HepG2 (cell line): ENCODE measurements around the gene MYO1C. TPM values are rescaled to one million over a fixed set of nuclear protein-coding genes. Genes with fewer than 3 reads are reported as not detected.

Experiments used
- KIAA2018 ChIP-seq: sonication (generic); formaldehyde crosslinking; IDR thresholded peaks from 2 replicates; pipeline ENCODE4 v1.5.0; 2020; ENCODE audit warnings: mild to moderate bottlenecking, missing genetic modification reagents, borderline replicate concordance
- MED13 ChIP-seq: sonication (generic); formaldehyde crosslinking; IDR thresholded peaks from 2 replicates; pipeline ENCODE4 v1.5.0; 2020; ENCODE audit warnings: missing genetic modification reagents
- ZC3H13 ChIP-seq: sonication (generic); formaldehyde crosslinking; IDR thresholded peaks from 2 replicates; pipeline ENCODE4 v1.8.1; 2023; ENCODE audit warnings: mild to moderate bottlenecking, missing genetic modification reagents, moderate library complexity
- ZFP62 ChIP-seq: sonication (generic); formaldehyde crosslinking; IDR thresholded peaks from 2 replicates; pipeline ENCODE4 v1.4.0; 2020; ENCODE audit warnings: missing genetic modification reagents
- ZNF878 ChIP-seq: sonication (generic); formaldehyde crosslinking; IDR thresholded peaks from 2 replicates; pipeline ENCODE4 v1.8.1; 2023; ENCODE audit warnings: mild to moderate bottlenecking, missing genetic modification reagents, moderate library complexity
- polyA plus RNA-seq, 8 experiments: library from polyadenylated mRNA; depleted of rRNA in 3 of 8; stranded (reverse) in 7 of 8; unstranded in 1 of 8; fragments of >200 nt; fragmentation: Illumina TruSeq in 4 of 8; extraction: Trizol in 4 of 8; gene quantifications; 2 replicates each; pipeline versions ENCODE4 v1.2.1 to v1.2.3, GENCODE V29; 2011 to 2016; ENCODE audit warnings: low read depth in 4 of 8, missing spikeins in 1 of 8, mixed read lengths in 1 of 8; ENCODE audit not compliant: insufficient read depth in 1 of 8
- total RNA-seq, 5 experiments: library from RNA; depleted of rRNA; stranded (reverse); fragments of >200 nt; fragmentation: Illumina TruSeq; extraction: Trizol; gene quantifications; 2 replicates each; pipeline ENCODE4 v1.2.3, GENCODE V29; 2016; ENCODE audit warnings: low read depth in 1 of 5

MYO1C gene
- total and polyA plus RNA-seq, 2 of the 13 experiments (the other 11 are each of a cell fraction or from before 2014, with no cell fraction given), result 22.7 to 40.8 TPM

- TF ChIP-seq KIAA2018 (no peak), ZNF878 (CRISPR knock-in tag) (no peak), ZFP62 (CRISPR knock-in tag) (no peak), MED13 (CRISPR knock-in tag) (no peak), ZC3H13 (no peak)
These were observed 19.4 kb upstream of the MYO1C start (continued) for GRCh38 chr17:1511756-1512321.
